Activated CD8-positive, alpha-beta T cell treated with anti-CD3 and anti-CD28 coated beads for 36 hours (primary cell): ENCODE measurements around the gene EXOC7. TPM values are rescaled to one million over a fixed set of nuclear protein-coding genes. Genes with fewer than 3 reads are reported as not detected.

Source experiments
- ATAC-seq: fragments of 200-7000 bp; cut with Tn5 transposase; one replicate; pipeline ENCODE4 v1.10.0; 2021; ENCODE audit warnings: mild to moderate bottlenecking, moderate library complexity
- CTCF ChIA-PET: fragments of 350-600 bp; sonication (Branson Sonifier 250); formaldehyde crosslinking; loops from one replicate; lab custom pipeline; 2021; ENCODE audit warnings: antibody characterized with exemption; lab: Charles Lee
- POLR2A ChIA-PET: fragments of 350-600 bp; sonication (Branson Sonifier 250); formaldehyde crosslinking; loops from one replicate; lab custom pipeline; 2021; ENCODE audit warnings: antibody characterized with exemption; lab: Charles Lee
- DNase-seq: peaks from one replicate; pipeline ENCODE4 v3.0.0-alpha.2; 2020
- H3K27ac Mint-ChIP-seq: one replicate; pipeline ENCODE4 v1.8.0; 2021; ENCODE audit warnings: mild to moderate bottlenecking, mixed read lengths
- H3K27me3 Mint-ChIP-seq: one replicate; pipeline ENCODE4 v1.8.0; 2021; ENCODE audit warnings: mixed read lengths
- H3K36me3 Mint-ChIP-seq: one replicate; pipeline ENCODE4 v1.8.0; 2021; ENCODE audit warnings: low read depth, mixed read lengths
- H3K4me1 Mint-ChIP-seq: one replicate; pipeline ENCODE4 v1.8.0; 2021; ENCODE audit warnings: low read depth, mixed read lengths
- H3K4me3 Mint-ChIP-seq: one replicate; pipeline ENCODE4 v1.8.0; 2021; ENCODE audit warnings: mild to moderate bottlenecking, moderate library complexity, mixed read lengths
- H3K9me3 Mint-ChIP-seq: one replicate; pipeline ENCODE4 v1.8.0; 2021; ENCODE audit warnings: mixed read lengths
- CTCF ChIP-seq: fragments of 200-600 bp; IDR thresholded peaks from one replicate; pipeline ENCODE4 v1.8.0; 2022; ENCODE audit warnings: antibody characterized with exemption, mild to moderate bottlenecking
- intact Hi-C: fragments of 100-400 bp; cut with micrococcal nuclease; formaldehyde crosslinking; loops from one replicate; pipeline ENCODE4 v1.10.0; 2022
- total RNA-seq, 2 experiments: library from RNA; stranded (reverse); gene quantifications; one replicate each; pipeline ENCODE4 v1.2.3, GENCODE V29; 2021

EXOC7 gene
- total RNA-seq, 2 experiments from 2014 or later, result 53.5 to 64.9 TPM

- ATAC-seq, result no peak
- TF ChIP-seq CTCF, result no peak
- DNase-seq, result no peak
- H3K27ac Mint-ChIP-seq, result no peak overlapping the region
- ChIA-PET CTCF (interaction anchor here (1.1 to 1.4 kb wide), 3 partner anchors 23 to 243 kb away, joined by 3 to 6 read pairs (median 3); no protein-coding TSS in a partner anchor), POLR2A (interaction anchor here (1.3 kb wide), 1 partner anchor 20 kb away, joined by 4 read pairs; no protein-coding TSS in a partner anchor)
- no peaks in the 10 kb centered on the region for H3K27me3 Mint-ChIP-seq
- H3K36me3 Mint-ChIP-seq, result peaks cover 23% of the 10 kb centered on the region
- H3K4me1 Mint-ChIP-seq, result peaks cover 17% of the 10 kb centered on the region
- no peaks in the 10 kb centered on the region for H3K9me3 Mint-ChIP-seq
- H3K4me3 Mint-ChIP-seq, result no peak overlapping the region
- intact Hi-C loops, result no loop called here
These were observed 66.9 kb downstream of the EXOC7 start for GRCh38 chr17:76036497-76037261.

GRCh38 chr17:76034428-76035350 is 68.9 kb downstream of the EXOC7 start:
- ChIA-PET POLR2A (interaction anchor here (0.7 to 1.0 kb wide), 3 partner anchors 8 to 14 kb away, joined by 3 read pairs; no protein-coding TSS in a partner anchor), CTCF (interaction anchor here (0.5 to 2.6 kb wide), 6 partner anchors 12 to 433 kb away, joined by 3 to 10 read pairs (median 4); partner anchors contain the start of gene CDK3)
- intact Hi-C loops, result no loop called here
- no peak for DNase-seq
- H3K27me3 Mint-ChIP-seq, result no peaks in the 10 kb centered on the region
- no peaks in the 10 kb centered on the region for H3K9me3 Mint-ChIP-seq
- no peak overlapping the region for H3K4me3 Mint-ChIP-seq
- peaks cover 18% of the 10 kb centered on the region for H3K36me3 Mint-ChIP-seq
- H3K4me1 Mint-ChIP-seq, result peaks cover 24% of the 10 kb centered on the region
- no peak overlapping the region for H3K27ac Mint-ChIP-seq
- no peak for TF ChIP-seq CTCF
- no peak for ATAC-seq

- Mint-ChIP-seq H3K36me3 (peaks cover 9% of the 10 kb centered on the region), H3K4me3 (no peak overlapping the region), H3K27ac (no peak overlapping the region), H3K27me3 (no peaks in the 10 kb centered on the region), H3K9me3 (no peaks in the 10 kb centered on the region), H3K4me1 (peaks cover 36% of the 10 kb centered on the region)
- ChIA-PET POLR2A (interaction anchor here (0.5 kb wide), 1 partner anchor 33 kb away, joined by 3 read pairs; no protein-coding TSS in a partner anchor), CTCF (interaction anchor here (0.8 to 2.6 kb wide), 6 partner anchors 14 to 246 kb away, joined by 3 to 10 read pairs (median 4); partner anchors contain the start of gene CDK3)
- intact Hi-C loops, result no loop called here
- DNase-seq (no peak), ATAC-seq (no peak)
- no peak for TF ChIP-seq CTCF
These were observed 70.4 kb downstream of the EXOC7 start for GRCh38 chr17:76033139-76033538.

GRCh38 chr17:76032780-76033108 is 70.8 kb downstream of the EXOC7 start:
- POLR2A ChIA-PET, result interaction anchor here (1.2 kb wide), 1 partner anchor 18 kb away, joined by 3 read pairs; no protein-coding TSS in a partner anchor
- Mint-ChIP-seq H3K27me3 (no peaks in the 10 kb centered on the region), H3K9me3 (no peaks in the 10 kb centered on the region), H3K4me3 (no peak overlapping the region), H3K27ac (no peak overlapping the region), H3K4me1 (peaks cover 33% of the 10 kb centered on the region), H3K36me3 (peaks cover 6% of the 10 kb centered on the region)
- DNase-seq (no peak), ATAC-seq (no peak)
- intact Hi-C loops, result no loop called here
- CTCF ChIA-PET, result interaction anchor here (0.8 to 2.6 kb wide), 4 partner anchors 14 to 33 kb away, joined by 3 to 10 read pairs (median 4); partner anchors contain the start of gene CDK3
- no peak for TF ChIP-seq CTCF
